Effector memory CD4-positive, alpha-beta T cell (primary cell): ENCODE measurements around the gene RTL5.

Source experiments
- DNase-seq, 3 donors: peaks; one replicate each; pipeline ENCODE4 v3.0.0-alpha.2; 2020
- H3K27ac ChIP-seq: 2 replicates; pipeline ENCODE4 v1.7.0; 2013; ENCODE audit warnings: mild to moderate bottlenecking, low read length, moderate library complexity; ENCODE audit not compliant: insufficient read depth, poor library complexity, severe bottlenecking
- H3K27me3 ChIP-seq: replicated peaks from 2 replicates; pipeline ENCODE4 v1.7.0; 2013; ENCODE audit warnings: mild to moderate bottlenecking, low read length; ENCODE audit not compliant: insufficient read depth, control insufficient read depth, poor library complexity, severe bottlenecking
- H3K36me3 ChIP-seq: 2 replicates; pipeline ENCODE4 v1.7.0; 2013; ENCODE audit warnings: mild to moderate bottlenecking, low read length, moderate library complexity; ENCODE audit not compliant: control insufficient read depth, insufficient read depth
- H3K4me1 ChIP-seq: 2 replicates; pipeline ENCODE4 v1.7.0; 2013; ENCODE audit warnings: low read length, mild to moderate bottlenecking; ENCODE audit not compliant: control insufficient read depth, insufficient read depth, poor library complexity, severe bottlenecking
- H3K4me3 ChIP-seq: 2 replicates; pipeline ENCODE4 v1.7.0; 2013; ENCODE audit warnings: low read length, low read depth, mild to moderate bottlenecking; ENCODE audit not compliant: insufficient read depth, poor library complexity, severe bottlenecking
- H3K9me3 ChIP-seq: 2 replicates; pipeline ENCODE4 v1.7.0; 2013; ENCODE audit warnings: mild to moderate bottlenecking, low read length, moderate library complexity; ENCODE audit not compliant: control insufficient read depth

The RTL5 gene

GRCh38 chrX:72100824-72101351 lies 30.8 kb downstream of the RTL5 start:
- DNase-seq: peak; percentile 70 to 76 (median 72)
- peaks cover 48% of the 10 kb centered on the region for H3K4me1 ChIP-seq
- H3K36me3 ChIP-seq: no peaks in the 10 kb centered on the region
- H3K27me3 ChIP-seq: no peaks in the 10 kb centered on the region
- H3K9me3 ChIP-seq: no peaks in the 10 kb centered on the region
- peak overlapping the region; percentile 84 for H3K27ac ChIP-seq
- H3K4me3 ChIP-seq: peak overlapping the region; percentile 42

GRCh38 chrX:72100051-72100755 lies 31.5 kb downstream of the RTL5 start:
- no peaks in the 10 kb centered on the region for H3K27me3 ChIP-seq
- peak; percentile 21 to 32 (median 25) for DNase-seq
- peaks cover 49% of the 10 kb centered on the region for H3K4me1 ChIP-seq
- H3K4me3 ChIP-seq: no peak overlapping the region
- H3K36me3 ChIP-seq: no peaks in the 10 kb centered on the region
- H3K27ac ChIP-seq: peak overlapping the region; percentile 76
- no peaks in the 10 kb centered on the region for H3K9me3 ChIP-seq

- Histone ChIP-seq H3K4me3 (no peak overlapping the region), H3K27ac (no peak overlapping the region), H3K36me3 (no peaks in the 10 kb centered on the region), H3K27me3 (no peaks in the 10 kb centered on the region), H3K4me1 (peaks cover 22% of the 10 kb centered on the region), H3K9me3 (no peaks in the 10 kb centered on the region)
- no peak for DNase-seq
Measured at GRCh38 chrX:72097098-72097497, 34.6 kb downstream of the RTL5 start.

- Histone ChIP-seq H3K27me3 (no peaks in the 10 kb centered on the region), H3K9me3 (no peaks in the 10 kb centered on the region), H3K36me3 (no peaks in the 10 kb centered on the region), H3K4me3 (no peak overlapping the region), H3K4me1 (peaks cover 12% of the 10 kb centered on the region), H3K27ac (peak overlapping the region; percentile 76)
- no peak for DNase-seq
Measured at GRCh38 chrX:72095370-72095769, 36.3 kb downstream of the RTL5 start.

- Histone ChIP-seq H3K27ac (peak overlapping the region; percentile 76), H3K4me1 (peaks cover 9% of the 10 kb centered on the region), H3K9me3 (no peaks in the 10 kb centered on the region), H3K27me3 (no peaks in the 10 kb centered on the region), H3K4me3 (no peak overlapping the region), H3K36me3 (no peaks in the 10 kb centered on the region)
- DNase-seq: peak; percentile 66 to 77 (median 71)
Measured at GRCh38 chrX:72094894-72095293, 36.8 kb downstream of the RTL5 start.

GRCh38 chrX:72089254-72089653 lies 42.5 kb downstream of the RTL5 start:
- Histone ChIP-seq H3K27ac (no peak overlapping the region), H3K4me3 (no peak overlapping the region), H3K9me3 (no peaks in the 10 kb centered on the region), H3K4me1 (no peaks in the 10 kb centered on the region), H3K27me3 (no peaks in the 10 kb centered on the region), H3K36me3 (no peaks in the 10 kb centered on the region)
- DNase-seq: no peak

- DNase-seq: no peak
- no peaks in the 10 kb centered on the region for H3K36me3 ChIP-seq
- H3K9me3 ChIP-seq: no peaks in the 10 kb centered on the region
- no peaks in the 10 kb centered on the region for H3K4me1 ChIP-seq
- no peak overlapping the region for H3K4me3 ChIP-seq
- H3K27me3 ChIP-seq: no peaks in the 10 kb centered on the region
- H3K27ac ChIP-seq: no peak overlapping the region
Measured at GRCh38 chrX:72088761-72089160, 43.0 kb downstream of the RTL5 start.

- no peaks in the 10 kb centered on the region for H3K27me3 ChIP-seq
- no peak overlapping the region for H3K27ac ChIP-seq
Measured at GRCh38 chrX:72086995-72087394, 44.7 kb downstream of the RTL5 start.

GRCh38 chrX:72084114-72084513 lies 47.6 kb downstream of the RTL5 start:
- Histone ChIP-seq H3K9me3 (no peaks in the 10 kb centered on the region), H3K4me1 (no peaks in the 10 kb centered on the region), H3K36me3 (no peaks in the 10 kb centered on the region), H3K4me3 (no peak overlapping the region), H3K27me3 (no peaks in the 10 kb centered on the region), H3K27ac (no peak overlapping the region)
- no peak for DNase-seq

More at GRCh38 chrX:72086995-72087394, 44.7 kb downstream of the RTL5 start:
- H3K9me3 ChIP-seq: no peaks in the 10 kb centered on the region
- H3K36me3 ChIP-seq: no peaks in the 10 kb centered on the region
- H3K4me1 ChIP-seq: no peaks in the 10 kb centered on the region
- no peak for DNase-seq
- no peak overlapping the region for H3K4me3 ChIP-seq

GRCh38 chrX:72083291-72083690 lies 48.4 kb downstream of the RTL5 start:
- no peaks in the 10 kb centered on the region for H3K9me3 ChIP-seq
- H3K4me3 ChIP-seq: no peak overlapping the region
- H3K36me3 ChIP-seq: no peaks in the 10 kb centered on the region
- H3K27me3 ChIP-seq: no peaks in the 10 kb centered on the region
- no peak for DNase-seq
- H3K27ac ChIP-seq: no peak overlapping the region
- peaks cover 4% of the 10 kb centered on the region for H3K4me1 ChIP-seq
